NAMALWA (cell line): ENCODE results near the gene P2RX6.

Source experiments
- DNase-seq: peaks from one replicate; pipeline ENCODE4 v3.0.0-alpha.2; 2015; ENCODE audit warnings: low spot score

The P2RX6 gene

GRCh38 chr22:21075516-21076138, 60.7 kb downstream of the P2RX6 start:
- no peak for DNase-seq

- no peak for DNase-seq
Observed at GRCh38 chr22:21076912-21077625, 62.1 kb downstream of the P2RX6 start.
